H1 (cell line): ENCODE measurements around the gene NOP9. TPM values are rescaled to one million over a fixed set of nuclear protein-coding genes. Genes with fewer than 3 reads are reported as not detected.

Experiments
- CTCF ChIA-PET: fragments of 300-600 bp; sonication (Branson Sonifier 250); formaldehyde crosslinking; loops from one replicate; lab custom pipeline; 2021; ENCODE audit not compliant: partially characterized antibody; lab: Charles Lee
- POLR2A ChIA-PET: fragments of 300-600 bp; sonication (Branson Sonifier 250); formaldehyde crosslinking; loops from one replicate; lab custom pipeline; 2021; ENCODE audit warnings: inconsistent platforms; ENCODE audit not compliant: partially characterized antibody; lab: Charles Lee
- DNase-seq, 2 experiments: peaks; one replicate each; pipeline versions ENCODE4 v3.0.0 to v3.0.0-alpha.2; 2010 to 2022; ENCODE audit warnings: low spot score in 2 of 2, low read depth in 1 of 2, mixed read lengths in 1 of 2
- FAIRE-seq: peaks from 2 replicates; lab custom pipeline; 2011; peaks lifted over from hg19 to GRCh38; lab: Jason Lieb, UNC
- H2AFZ ChIP-seq: 2 replicates; pipeline ENCODE4 v1.8.1; 2012; ENCODE audit warnings: low read length, inconsistent platforms
- H2AK5ac ChIP-seq: 2 replicates; pipeline ENCODE4 v1.6.1; 2013; ENCODE audit warnings: low read depth, low read length
- H2BK120ac ChIP-seq: replicated peaks from 2 replicates; pipeline ENCODE3; 2013; ENCODE audit warnings: low read depth, low read length, inconsistent platforms
- H2BK12ac ChIP-seq: 2 replicates; pipeline ENCODE4 v1.6.1; 2013; ENCODE audit warnings: low read depth, low read length
- H2BK15ac ChIP-seq: 2 replicates; pipeline ENCODE4 v1.6.1; 2013; ENCODE audit warnings: low read length
- H2BK20ac ChIP-seq: 2 replicates; pipeline ENCODE4 v1.6.1; 2013; ENCODE audit warnings: low read length
- H2BK5ac ChIP-seq: 2 replicates; pipeline ENCODE4 v1.6.1; 2013; ENCODE audit warnings: low read depth, low read length
- H3K14ac ChIP-seq: 2 replicates; pipeline ENCODE4 v1.6.1; 2013; ENCODE audit warnings: inconsistent platforms; ENCODE audit not compliant: insufficient read length
- H3K18ac ChIP-seq: 2 replicates; pipeline ENCODE4 v1.6.1; 2013; ENCODE audit warnings: low read length; ENCODE audit errors: extremely low read depth
- H3K23ac ChIP-seq: 2 replicates; pipeline ENCODE4 v1.6.1; 2013; ENCODE audit warnings: inconsistent platforms; ENCODE audit not compliant: insufficient read length
- H3K23me2 ChIP-seq: 2 replicates; pipeline ENCODE4 v1.6.1; 2013; ENCODE audit warnings: low read depth, low read length
- H3K27ac ChIP-seq: 2 replicates; pipeline ENCODE4 v1.6.1; 2011; ENCODE audit warnings: low read depth, low read length, inconsistent platforms
- H3K27me3 ChIP-seq, 4 experiments: replicated peaks in 1 of 4; 1 replicate in 1 of 4; 2 replicates in 3 of 4; pipeline versions ENCODE4 v1.6.1 to v1.8.1; 2011 to 2013; ENCODE audit warnings: low read length in 3 of 4, mild to moderate bottlenecking in 3 of 4, inconsistent platforms in 2 of 4, mixed read lengths in 2 of 4, moderate library complexity in 1 of 4; ENCODE audit not compliant: control insufficient read depth in 3 of 4, insufficient read depth in 3 of 4; ENCODE audit errors: extremely low read depth in 1 of 4
- H3K36me3 ChIP-seq, 4 experiments: 2 replicates each; pipeline versions ENCODE4 v1.6.1 to v1.8.1; 2011 to 2013; ENCODE audit warnings: mild to moderate bottlenecking in 4 of 4, low read length in 3 of 4, moderate library complexity in 2 of 4, control low read depth in 1 of 4, inconsistent platforms in 1 of 4; ENCODE audit not compliant: insufficient read depth in 4 of 4, control insufficient read depth in 2 of 4
- H3K4ac ChIP-seq: replicated peaks from 2 replicates; pipeline ENCODE3; 2013; ENCODE audit warnings: low read length, low read depth, mixed read lengths, inconsistent platforms; ENCODE audit not compliant: insufficient read length
- H3K4me1 ChIP-seq, 4 experiments: replicated peaks in 1 of 4; 1 replicate in 1 of 4; 2 replicates in 3 of 4; pipeline versions ENCODE4 v1.6.1 to v1.8.1; 2011 to 2013; ENCODE audit warnings: low read length in 3 of 4, inconsistent platforms in 2 of 4, mixed read lengths in 1 of 4; ENCODE audit not compliant: insufficient read depth in 4 of 4, control insufficient read depth in 3 of 4
- H3K4me2 ChIP-seq, 2 experiments: 2 replicates each; pipeline versions ENCODE4 v1.6.1 to v1.8.1; 2011 to 2013; ENCODE audit warnings: low read depth in 2 of 2, low read length in 2 of 2, control low read depth in 1 of 2, inconsistent platforms in 1 of 2, mild to moderate bottlenecking in 1 of 2; ENCODE audit not compliant: insufficient read depth in 1 of 2
- H3K4me3 ChIP-seq, 4 experiments: fragments of 200-600, 300-600 bp in 1 of 4; sonication (generic), shearing (Covaris generic), sonication (Bioruptor Twin) in 1 of 4; 2 replicates each; pipeline versions ENCODE4 v1.5.1 to v1.8.1; 2011 to 2016; ENCODE audit warnings: low read length in 4 of 4, low read depth in 3 of 4, control low read depth in 2 of 4, inconsistent platforms in 2 of 4, mild to moderate bottlenecking in 2 of 4, mixed read lengths in 1 of 4, moderate library complexity in 1 of 4; ENCODE audit not compliant: insufficient read depth in 2 of 4; ENCODE audit errors: extremely low read depth in 1 of 4
- H3K56ac ChIP-seq: replicated peaks from 2 replicates; pipeline ENCODE3; 2013; ENCODE audit warnings: low read depth, mild to moderate bottlenecking, mixed read lengths, low read length, inconsistent platforms; ENCODE audit not compliant: insufficient read length
- H3K79me1 ChIP-seq: 2 replicates; pipeline ENCODE4 v1.6.1; 2013; ENCODE audit warnings: low read depth, low read length, control low read depth
- H3K79me2 ChIP-seq, 2 experiments: 2 replicates each; pipeline versions ENCODE4 v1.6.1 to v1.8.1; 2012 to 2013; ENCODE audit warnings: low read length in 2 of 2, mild to moderate bottlenecking in 2 of 2, inconsistent platforms in 1 of 2; ENCODE audit not compliant: insufficient read depth in 2 of 2, control insufficient read depth in 1 of 2
- H3K9ac ChIP-seq, 4 experiments: replicated peaks in 1 of 4; 1 replicate in 1 of 4; 2 replicates in 3 of 4; pipeline versions ENCODE4 v1.6.1 to v1.8.1; 2011 to 2013; ENCODE audit warnings: low read depth in 3 of 4, low read length in 3 of 4, control low read depth in 2 of 4, mild to moderate bottlenecking in 2 of 4, moderate library complexity in 2 of 4, inconsistent platforms in 1 of 4; ENCODE audit errors: extremely low read depth in 1 of 4
- H3K9me3 ChIP-seq, 2 experiments: 2 replicates each; pipeline versions ENCODE4 v1.6.1 to v1.8.1; 2012 to 2013; ENCODE audit warnings: mild to moderate bottlenecking in 2 of 2, moderate library complexity in 2 of 2, control low read depth in 1 of 2, inconsistent platforms in 1 of 2, low read depth in 1 of 2, low read length in 1 of 2, mixed read lengths in 1 of 2; ENCODE audit not compliant: insufficient read depth in 2 of 2
- H4K20me1 ChIP-seq, 2 experiments: replicated peaks in 1 of 2; 2 replicates each; pipeline versions ENCODE3 to v1.8.1; 2011 to 2013; ENCODE audit warnings: inconsistent platforms in 2 of 2, low read length in 2 of 2, mild to moderate bottlenecking in 1 of 2; ENCODE audit not compliant: insufficient read depth in 2 of 2, control insufficient read depth in 1 of 2
- H4K5ac ChIP-seq: 2 replicates; pipeline ENCODE4 v1.6.1; 2013; ENCODE audit warnings: low read length, low read depth, mixed read lengths, inconsistent platforms; ENCODE audit not compliant: insufficient read length
- H4K8ac ChIP-seq: 2 replicates; pipeline ENCODE4 v1.8.0; 2013; ENCODE audit warnings: mild to moderate bottlenecking, moderate library complexity, low read length, inconsistent platforms; ENCODE audit not compliant: insufficient read depth; ENCODE audit errors: extremely low read depth
- H4K91ac ChIP-seq: replicated peaks from 2 replicates; pipeline ENCODE3; 2013; ENCODE audit warnings: low read length, mixed read lengths, inconsistent platforms; ENCODE audit not compliant: insufficient read length
- ASH2L ChIP-seq: fragments of 200-600, 300-600 bp; sonication (generic); IDR thresholded peaks from one replicate; pipeline ENCODE4 v1.7.1; 2017; ENCODE audit warnings: low read length
- CEBPB ChIP-seq: IDR thresholded peaks from 2 replicates; pipeline ENCODE4 v1.6.1; 2012; ENCODE audit warnings: low read depth, low read length
- CHD1 ChIP-seq: IDR thresholded peaks from 2 replicates; pipeline ENCODE4 v1.6.1; 2012; ENCODE audit warnings: low read depth, low read length, improper control_type of control experiment
- EP300 ChIP-seq, 2 experiments: IDR thresholded peaks; 1 replicate in 1 of 2; 2 replicates in 1 of 2; pipeline ENCODE4 v1.6.1; 2011 to 2012; ENCODE audit warnings: low read depth in 2 of 2, low read length in 2 of 2, mild to moderate bottlenecking in 2 of 2, borderline replicate concordance in 1 of 2, inconsistent platforms in 1 of 2, moderate library complexity in 1 of 2
- KDM5A ChIP-seq: fragments of 200-600 bp; IDR thresholded peaks from 2 replicates; pipeline ENCODE4 v1.7.1; 2012; ENCODE audit warnings: mild to moderate bottlenecking, low read length, inconsistent platforms, mixed read lengths
- MAFK ChIP-seq: IDR thresholded peaks from 2 replicates; pipeline ENCODE4 v1.6.1; 2012; ENCODE audit warnings: low read depth, mild to moderate bottlenecking, improper control_type of control experiment, low read length
- NANOG ChIP-seq: IDR thresholded peaks from 2 replicates; pipeline ENCODE4 v1.6.1; 2011; ENCODE audit warnings: low read length, low read depth, mild to moderate bottlenecking, inconsistent platforms; ENCODE audit not compliant: insufficient read depth, poor library complexity, severe bottlenecking
- RAD21 ChIP-seq, 2 experiments: IDR thresholded peaks in 1 of 2; conservative IDR thresholded peaks in 1 of 2; 2 replicates each; pipeline ENCODE4 v1.6.1; 2011; ENCODE audit warnings: low read depth in 2 of 2, low read length in 2 of 2, improper control_type of control experiment in 1 of 2, inconsistent platforms in 1 of 2, mild to moderate bottlenecking in 1 of 2, moderate library complexity in 1 of 2
- SIX5 ChIP-seq: IDR thresholded peaks from 2 replicates; pipeline ENCODE4 v1.6.1; 2011; ENCODE audit warnings: mild to moderate bottlenecking, low read depth, low read length
- SP1 ChIP-seq: IDR thresholded peaks from 2 replicates; pipeline ENCODE4 v1.6.1; 2011; ENCODE audit warnings: low read depth, low read length
- SP4 ChIP-seq: IDR thresholded peaks from 2 replicates; pipeline ENCODE4 v1.6.1; 2012; ENCODE audit warnings: low read length, inconsistent platforms
- WGBS, 2 experiments: shearing (Covaris generic) in 1 of 2; methylation state at CpG; one replicate each; pipeline versions ENCODE4 v1.1.6 to v1.1.7; 2013 to 2015; ENCODE audit warnings: low lambda C conversion rate in 2 of 2, mixed read lengths in 2 of 2, inconsistent platforms in 1 of 2, low coverage in 1 of 2, missing lambda C conversion rate in 1 of 2; ENCODE audit not compliant: insufficient replicate concordance in 2 of 2, insufficient coverage in 1 of 2, insufficient read length in 1 of 2; ENCODE audit errors: extremely low coverage in 1 of 2, missing lambda C conversion rate in 1 of 2; 5-methylcytosine and 5-hydroxymethylcytosine counted together
- polyA plus RNA-seq, 7 experiments: library from polyadenylated mRNA; depleted of rRNA in 3 of 7; stranded (reverse) in 5 of 7; unstranded in 2 of 7; fragments of >200 nt in 5 of 7; fragments of 200-250 nt in 2 of 7; gene quantifications; 1 replicate in 5 of 7; 2 replicates in 1 of 7; 4 replicates in 1 of 7; pipeline versions ENCODE4 v1.2.1 to v1.2.3, GENCODE V29; 2011 to 2013; ENCODE audit warnings: missing spikeins in 2 of 7, mixed read lengths in 2 of 7
- total RNA-seq: library from RNA; stranded (reverse); fragmentation: NEBNext Ultra II Directional; extraction: Animal tissue kit (Norgen Biotek cat#: 25700); gene quantifications from 2 replicates; pipeline ENCODE4 v1.2.1, GENCODE V29; 2021
- TF ChIP-seq, protein P1 (sequence below), 3 experiments: IDR thresholded peaks; 1 replicate in 2 of 3; 2 replicates in 1 of 3; pipeline versions ENCODE4 v1.5.1 to v1.6.1; 2011; ENCODE audit warnings: low read length in 3 of 3, mild to moderate bottlenecking in 3 of 3, inconsistent platforms in 2 of 3, low read depth in 1 of 3, moderate library complexity in 1 of 3; ENCODE audit not compliant: insufficient read depth in 1 of 3; ENCODE audit errors: control extremely low read depth in 1 of 3

Gene NOP9
- total and polyA plus RNA-seq, 2 of the 8 experiments (the other 6 are each of a cell fraction or from before 2014, with no cell fraction given), result 17.8 to 34.8 TPM

DNA sequence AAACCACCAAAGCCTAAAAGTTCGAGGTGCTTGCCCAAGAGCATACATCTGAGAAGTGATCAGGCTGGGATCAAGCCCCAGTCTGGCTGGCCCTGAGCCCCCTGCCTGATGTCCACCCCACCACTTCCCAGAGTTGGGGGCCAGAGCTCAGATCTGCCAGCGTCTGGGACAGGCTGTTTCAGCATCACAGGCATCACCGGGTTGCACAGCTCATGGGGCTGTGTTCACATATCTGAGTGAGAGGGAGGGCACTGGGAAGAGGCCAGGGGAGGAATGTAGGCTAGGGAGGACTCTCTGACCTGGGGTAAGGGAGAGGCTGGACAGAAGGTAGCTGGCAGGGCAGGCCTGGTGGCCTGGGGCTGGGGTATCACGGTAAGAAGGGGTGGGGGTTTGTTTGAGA lies 42.7 kb upstream of the NOP9 start:
- DNase-seq (no peak), FAIRE-seq (no peak)
- H4K8ac ChIP-seq, result no peak overlapping the region
- H3K4me3 ChIP-seq, result no peak overlapping the region
- ChIA-PET CTCF (interaction anchor here (0.7 to 2.5 kb wide), 5 partner anchors 14 to 49 kb away, joined by 3 to 8 read pairs (median 3); partner anchors contain the start of genes RABGGTA and TINF2), POLR2A (interaction anchor here (1.2 to 2.7 kb wide), 6 partner anchors 11 to 162 kb away, joined by 3 to 10 read pairs (median 4); partner anchors contain the start of genes PCK2 and RABGGTA)
- no peaks in the 10 kb centered on the region for H3K36me3 ChIP-seq
- no peak overlapping the region for H3K4ac ChIP-seq
- no peak overlapping the region for H3K18ac ChIP-seq
- H3K23me2 ChIP-seq, result no peaks in the 10 kb centered on the region
- no peak overlapping the region for H3K14ac ChIP-seq
- no peak overlapping the region for H2BK15ac ChIP-seq
- H2BK12ac ChIP-seq, result no peak overlapping the region
- H3K27me3 ChIP-seq, result no peaks in the 10 kb centered on the region; a peak in 1 of 7 replicates
- H4K5ac ChIP-seq, result no peak overlapping the region
- no peak overlapping the region for H3K9ac ChIP-seq
- H3K79me1 ChIP-seq, result no peaks in the 10 kb centered on the region
- no peak overlapping the region for H2AFZ ChIP-seq
- no peak overlapping the region for H3K56ac ChIP-seq
- WGBS, 2 experiments, result 86% methylated on average over 4 of the region's 4 CpGs; no CpG with 5 or more reads in 1 of the 2 experiments
- peaks cover 0 to 2% of the 10 kb centered on the region in 2 experiments for H4K20me1 ChIP-seq
- H4K91ac ChIP-seq, result no peak overlapping the region
- no peak overlapping the region for H3K4me2 ChIP-seq
- no peak overlapping the region for H2BK5ac ChIP-seq
- H2BK120ac ChIP-seq, result no peak overlapping the region
- no peak overlapping the region for H2AK5ac ChIP-seq
- H3K9me3 ChIP-seq, result no peaks in the 10 kb centered on the region
- no peak overlapping the region for H3K23ac ChIP-seq
- no peak overlapping the region for H2BK20ac ChIP-seq
- no peaks in the 10 kb centered on the region for H3K79me2 ChIP-seq
- no peaks in the 10 kb centered on the region; a peak in 1 of 7 replicates for H3K4me1 ChIP-seq
- H3K27ac ChIP-seq, result no peak overlapping the region
- TF ChIP-seq SP4 (no peak), ASH2L (no peak), MAFK (no peak), CHD1 (no peak), SP1 (no peak), SIX5 (no peak), NANOG (no peak), RAD21 (IDR thresholded peaks at IDR 0.05 in 1 of 2, conservative IDR thresholded peaks at IDR 0.05 in 1 of 2; ENCODE audit: low read depth in 2 of 2, low read length in 2 of 2) (no peak), CEBPB (no peak), EP300 (IDR thresholded peaks at IDR 0.05; ENCODE audit: borderline replicate concordance in 1 of 2, low read depth in 2 of 2, low read length in 2 of 2) (no peak), KDM5A (no peak)
- TF ChIP-seq, protein P1, sequence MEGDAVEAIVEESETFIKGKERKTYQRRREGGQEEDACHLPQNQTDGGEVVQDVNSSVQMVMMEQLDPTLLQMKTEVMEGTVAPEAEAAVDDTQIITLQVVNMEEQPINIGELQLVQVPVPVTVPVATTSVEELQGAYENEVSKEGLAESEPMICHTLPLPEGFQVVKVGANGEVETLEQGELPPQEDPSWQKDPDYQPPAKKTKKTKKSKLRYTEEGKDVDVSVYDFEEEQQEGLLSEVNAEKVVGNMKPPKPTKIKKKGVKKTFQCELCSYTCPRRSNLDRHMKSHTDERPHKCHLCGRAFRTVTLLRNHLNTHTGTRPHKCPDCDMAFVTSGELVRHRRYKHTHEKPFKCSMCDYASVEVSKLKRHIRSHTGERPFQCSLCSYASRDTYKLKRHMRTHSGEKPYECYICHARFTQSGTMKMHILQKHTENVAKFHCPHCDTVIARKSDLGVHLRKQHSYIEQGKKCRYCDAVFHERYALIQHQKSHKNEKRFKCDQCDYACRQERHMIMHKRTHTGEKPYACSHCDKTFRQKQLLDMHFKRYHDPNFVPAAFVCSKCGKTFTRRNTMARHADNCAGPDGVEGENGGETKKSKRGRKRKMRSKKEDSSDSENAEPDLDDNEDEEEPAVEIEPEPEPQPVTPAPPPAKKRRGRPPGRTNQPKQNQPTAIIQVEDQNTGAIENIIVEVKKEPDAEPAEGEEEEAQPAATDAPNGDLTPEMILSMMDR (IDR thresholded peaks at IDR 0.05; ENCODE audit: control extremely low read depth in 1 of 3, insufficient read depth in 1 of 3, low read depth in 1 of 3, low read length in 3 of 3), result no peak
